HG03342 (cell line): ENCODE data around the gene DZIP3.
"Not testable (repeated sequence)": the region's sequence is repeated elsewhere in the genome, so short reads cannot be mapped to it uniquely, and the experiment has no call there.

Experiments used
- ATAC-seq: cut with Tn5 transposase; IDR thresholded peaks from one replicate; pipeline ENCODE4 v1.9.1; 2021; ENCODE audit warnings: mild to moderate bottlenecking, moderate library complexity; ENCODE audit not compliant: unreplicated experiment

DZIP3 gene

DNA sequence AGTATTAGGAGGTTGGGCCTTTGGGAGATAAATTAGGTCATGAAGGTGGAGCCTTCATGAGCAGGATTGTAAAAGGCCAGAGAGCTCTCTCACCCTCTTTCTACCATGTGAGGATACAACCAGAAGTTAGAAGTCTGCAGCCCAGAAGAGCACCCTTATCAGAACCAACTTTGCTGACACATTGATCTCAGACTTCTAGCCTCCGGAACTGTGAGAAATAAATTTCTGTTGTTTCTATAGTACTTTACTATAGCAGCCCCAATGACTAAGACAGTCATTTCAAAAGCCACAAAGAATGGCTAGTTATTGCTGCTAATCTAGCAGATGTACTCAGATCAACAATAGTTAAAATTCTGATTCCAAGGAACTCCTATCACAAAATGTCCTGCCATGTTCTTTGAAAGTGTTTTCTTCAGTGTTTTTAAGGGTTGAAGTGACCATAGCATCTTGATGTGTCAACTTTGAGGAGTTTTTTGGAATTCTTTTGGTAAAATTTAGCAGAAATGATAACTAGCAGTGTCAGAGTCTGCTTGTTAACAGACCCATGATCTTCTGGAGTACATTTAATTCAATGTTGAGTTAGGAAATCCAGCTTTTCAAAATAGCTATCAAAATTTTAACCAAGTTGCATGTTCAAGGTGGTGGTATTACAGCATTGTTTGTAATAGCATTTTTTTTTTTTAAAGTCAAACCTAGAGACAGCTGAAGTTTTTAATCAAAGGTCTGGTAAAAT lies 10.3 kb downstream of the DZIP3 start:
- no peak for ATAC-seq

DNA sequence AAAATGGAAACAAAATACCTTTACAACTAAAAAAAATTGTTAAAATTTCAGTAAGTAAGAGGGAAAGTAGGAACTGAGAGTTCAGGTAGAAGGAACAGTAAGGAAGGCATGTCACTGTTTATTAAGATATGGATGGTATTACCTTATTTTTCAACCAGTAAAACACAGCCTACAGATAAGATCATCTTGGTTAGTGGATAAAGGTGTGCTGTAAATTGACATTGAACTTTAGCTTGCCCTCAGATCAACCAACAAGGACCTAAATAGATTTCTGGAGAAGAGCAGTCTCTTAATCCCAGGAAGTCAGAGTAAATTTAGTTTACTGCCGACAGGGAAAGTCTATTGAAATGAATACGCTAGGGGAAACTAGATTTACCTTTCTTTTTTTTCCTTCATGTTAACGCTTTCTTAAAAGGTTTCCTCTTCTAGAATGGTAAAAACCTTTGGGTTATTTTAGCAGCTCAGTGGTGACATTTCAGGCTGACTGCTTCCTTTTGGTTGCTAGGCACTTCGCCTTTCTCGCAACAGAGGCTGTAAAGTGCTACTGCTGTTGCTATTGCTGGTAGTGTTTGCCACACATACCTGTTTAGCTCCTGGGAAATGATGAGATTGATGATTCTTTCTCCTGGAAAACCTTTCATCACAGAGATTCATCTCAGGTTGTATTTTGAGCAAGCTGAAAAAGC lies 12.9 kb downstream of the DZIP3 start:
- ATAC-seq: peak; percentile 90

DNA sequence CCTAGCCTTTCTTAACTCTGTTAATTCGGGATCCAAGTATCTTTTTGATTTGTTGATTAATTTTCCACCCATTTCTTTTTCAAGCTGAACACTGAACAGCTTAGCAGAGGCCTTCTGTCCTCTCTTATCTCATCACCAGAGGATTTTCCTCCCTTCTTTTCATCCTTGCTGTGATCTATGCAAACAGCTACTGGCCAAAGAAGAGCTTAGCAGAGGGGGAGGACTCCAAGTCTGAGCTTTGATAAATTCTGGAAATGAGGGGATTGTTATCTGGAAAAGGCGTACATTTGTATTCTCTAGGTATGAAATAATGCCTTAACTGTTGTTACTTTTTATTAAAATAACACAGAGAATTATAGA lies 13.4 kb downstream of the DZIP3 start:
- peak; percentile 19 for ATAC-seq

DNA sequence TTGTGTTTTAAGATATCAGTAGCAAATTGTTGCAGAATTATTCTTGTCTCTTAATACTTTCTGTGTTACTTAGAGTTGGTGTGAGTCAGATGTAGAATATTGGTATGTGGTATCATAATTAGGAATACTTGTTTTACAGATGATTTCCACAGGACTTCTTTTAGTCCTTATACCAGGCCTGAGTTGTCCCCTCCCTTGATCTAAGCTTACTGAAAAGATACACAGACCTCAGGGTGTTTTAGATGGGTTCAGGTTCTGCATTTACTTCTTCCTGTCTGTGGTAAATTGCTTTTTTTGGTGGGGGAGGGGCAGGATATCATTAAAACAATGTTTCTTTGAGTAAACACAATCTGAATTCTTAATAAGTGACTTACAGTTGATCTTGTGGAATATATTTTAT lies 14.2 kb downstream of the DZIP3 start:
- no peak for ATAC-seq

DNA sequence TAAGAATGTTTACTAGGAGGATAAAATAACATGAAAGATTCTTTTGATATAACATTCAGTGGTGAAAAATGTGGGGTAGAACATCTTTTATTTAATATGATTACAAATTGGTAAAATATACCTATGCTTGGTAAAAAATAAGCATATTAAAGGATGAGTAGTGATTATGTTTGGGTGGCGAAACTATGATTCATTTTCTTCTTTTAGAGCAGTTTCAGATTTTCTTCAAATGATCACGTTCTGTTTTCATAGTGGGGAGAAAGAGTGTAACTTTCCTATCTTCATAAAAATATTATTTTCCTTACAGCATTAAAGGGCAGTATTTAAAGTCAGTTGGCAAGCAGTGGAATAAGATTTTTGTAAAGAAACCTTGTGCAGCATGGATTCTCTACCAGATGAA lies 15.5 kb downstream of the DZIP3 start:
- ATAC-seq: no peak

DNA sequence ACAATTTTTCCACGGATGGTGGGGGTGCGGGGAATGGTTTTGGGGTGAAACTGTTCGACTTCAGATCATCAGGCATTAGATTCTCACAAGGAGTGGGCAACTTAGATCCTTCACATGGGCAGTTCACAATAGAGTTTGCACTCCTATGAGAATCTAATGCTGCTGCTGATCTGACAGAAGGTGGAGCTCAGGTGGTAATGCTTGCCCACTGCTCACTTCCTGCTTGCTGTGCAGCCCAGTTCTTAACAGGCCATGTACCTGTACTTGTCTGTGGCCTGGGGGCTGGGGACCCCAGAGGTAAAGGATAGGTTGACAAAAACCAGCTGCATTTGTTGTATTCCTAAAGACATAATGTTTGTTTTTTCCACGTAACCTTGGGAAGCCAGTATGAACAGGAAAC lies 16.0 kb downstream of the DZIP3 start:
- ATAC-seq: no peak

DNA sequence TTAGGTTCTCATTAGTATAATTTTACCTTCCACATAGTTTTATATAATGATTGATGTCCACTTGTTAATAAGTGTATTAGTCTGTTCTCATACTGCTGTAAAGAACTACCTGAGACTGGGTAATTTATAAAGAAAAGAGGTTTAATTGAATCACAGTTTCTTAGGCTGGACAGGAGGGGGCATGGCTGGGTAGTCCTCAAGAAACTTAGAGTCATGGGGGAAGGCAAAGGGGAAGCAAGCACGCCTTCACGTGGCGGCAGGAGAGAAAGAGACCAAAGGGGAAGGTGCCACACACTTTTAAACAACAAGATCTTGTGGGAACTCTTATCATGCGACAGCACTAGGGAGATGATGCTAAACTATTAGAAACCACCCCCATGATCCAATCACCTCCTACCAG lies 19.2 kb downstream of the DZIP3 start:
- ATAC-seq: no peak

DNA sequence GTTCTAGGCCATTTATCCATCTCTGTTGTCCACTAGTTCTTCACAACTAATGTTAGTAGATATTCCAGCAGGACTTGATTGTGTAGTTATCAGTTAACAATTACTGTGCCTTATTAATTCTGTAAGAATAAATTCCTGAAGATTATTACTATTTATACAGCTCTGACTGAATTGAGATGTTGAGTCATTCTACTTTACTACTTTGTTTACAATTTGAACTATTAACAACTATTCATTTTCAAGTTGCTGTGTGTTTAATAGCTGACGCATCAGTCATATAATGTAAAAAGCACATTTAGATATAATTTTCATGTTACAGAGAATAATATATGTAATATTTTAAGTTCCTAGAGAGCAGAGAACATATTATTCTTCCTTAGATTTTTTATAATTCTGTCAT lies 21.1 kb downstream of the DZIP3 start:
- ATAC-seq: no peak

DNA sequence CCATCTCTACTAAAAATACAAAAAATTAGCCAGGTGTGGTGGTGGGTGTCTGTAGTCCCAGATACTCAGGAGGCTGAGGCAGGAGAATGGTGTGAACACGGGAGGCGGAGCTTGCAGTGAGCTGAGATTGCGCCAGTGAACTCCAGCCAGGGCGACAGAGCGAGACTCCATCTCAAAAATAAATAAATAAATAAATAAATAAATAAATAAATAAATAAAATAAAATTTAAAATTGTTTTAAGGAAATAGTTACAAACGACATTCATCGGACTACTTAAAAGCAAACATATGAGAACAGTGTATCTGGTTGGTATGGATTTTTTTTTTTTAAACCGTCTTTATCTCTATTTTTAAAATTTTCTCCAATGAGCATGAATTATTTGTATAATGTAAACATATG lies 26.6 kb downstream of the DZIP3 start:
- ATAC-seq: not testable (repeated sequence)

DNA sequence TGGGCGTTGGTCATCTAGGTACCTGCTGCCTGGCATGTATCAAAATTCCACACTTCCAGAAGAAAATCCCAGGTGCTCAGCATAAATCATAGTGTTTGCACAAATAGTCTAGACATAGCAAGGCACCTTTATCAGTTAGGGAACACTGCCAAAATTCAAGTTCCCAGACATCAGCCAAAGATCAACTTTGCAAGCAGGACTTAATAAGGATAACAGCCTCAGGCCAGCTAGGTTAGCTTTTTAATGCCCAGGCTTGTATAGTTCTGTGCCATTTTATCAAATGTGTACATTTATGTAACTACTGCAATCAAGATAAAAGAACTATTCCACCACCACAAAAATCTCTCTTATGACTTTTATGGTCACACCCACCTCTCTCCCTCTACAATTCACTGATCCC lies 30.7 kb downstream of the DZIP3 start:
- ATAC-seq: no peak

DNA sequence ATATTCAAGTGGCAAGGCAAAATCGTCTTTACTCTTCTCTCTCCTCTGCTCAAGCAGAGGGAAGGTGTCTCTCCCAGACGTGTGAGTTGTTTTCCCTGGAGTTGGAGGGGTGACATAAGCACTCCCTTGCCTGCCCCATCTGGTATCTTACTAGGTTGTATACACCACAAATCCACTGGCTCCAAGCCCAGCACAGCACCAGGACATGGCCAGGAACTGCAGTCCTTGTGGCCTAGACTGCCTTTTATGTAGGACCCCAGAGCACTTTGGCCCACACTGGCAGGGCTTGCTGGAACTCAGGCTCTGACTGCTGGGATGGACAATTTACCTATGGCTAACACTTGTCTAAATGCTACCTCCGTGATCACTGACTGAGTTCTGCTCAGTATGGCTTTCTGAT lies 34.0 kb downstream of the DZIP3 start:
- ATAC-seq: no peak

DNA sequence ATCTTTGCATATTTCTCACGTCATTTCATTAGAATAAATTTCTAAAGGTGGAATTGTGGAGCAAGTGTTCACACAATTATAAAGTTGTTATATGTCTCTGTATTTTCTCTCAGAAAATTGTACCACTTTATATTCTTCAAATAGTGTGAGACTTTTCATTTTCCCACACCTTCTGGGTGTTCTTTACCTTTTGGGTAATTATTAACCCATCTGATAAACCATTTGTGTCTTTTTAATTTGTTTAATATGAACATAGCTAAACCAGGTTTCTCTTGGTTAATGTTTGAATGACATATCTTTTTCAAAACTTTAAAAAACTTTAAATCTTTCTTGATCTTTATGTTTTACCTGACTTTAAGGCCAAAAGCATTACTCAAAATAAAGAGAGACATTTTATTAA lies 40.5 kb downstream of the DZIP3 start:
- no peak for ATAC-seq

DNA sequence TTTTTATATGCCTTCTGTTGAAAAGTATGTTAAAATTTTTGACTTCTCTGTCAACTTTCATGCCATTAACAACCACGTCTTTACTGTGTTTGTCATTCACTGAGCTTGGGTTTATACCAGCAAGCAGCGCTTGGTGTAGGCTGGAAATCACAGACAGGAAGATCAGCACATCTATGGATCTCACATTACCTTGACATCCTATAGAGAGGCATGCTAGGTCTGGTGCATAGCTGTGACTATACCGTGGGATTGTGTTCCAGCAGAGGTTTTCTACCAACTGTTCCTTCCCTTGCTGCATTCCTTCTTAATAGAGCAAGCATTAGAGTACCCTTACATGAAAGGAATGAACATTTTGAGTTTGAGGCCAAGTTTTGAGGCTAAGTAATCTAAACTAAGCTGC lies 53.0 kb downstream of the DZIP3 start:
- no peak for ATAC-seq

DNA sequence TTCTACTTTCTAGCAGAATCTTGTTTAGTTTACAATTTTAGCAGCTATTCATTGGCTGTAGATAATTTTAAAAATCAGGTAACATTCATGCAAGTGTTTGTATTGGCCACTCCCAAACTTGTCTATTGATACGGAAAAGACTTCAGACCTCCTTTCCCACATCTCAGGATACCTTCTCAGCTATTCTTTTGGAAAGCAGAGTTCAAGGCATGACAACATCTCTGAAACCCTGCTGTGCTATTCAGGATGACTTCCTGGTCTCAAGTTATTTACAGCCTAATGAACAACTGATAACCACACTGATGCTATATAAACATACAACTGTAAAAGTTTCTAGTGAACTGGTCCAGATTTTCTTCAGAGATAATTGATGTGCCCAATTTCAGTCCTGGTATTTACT lies 55.8 kb downstream of the DZIP3 start:
- ATAC-seq: no peak

DNA sequence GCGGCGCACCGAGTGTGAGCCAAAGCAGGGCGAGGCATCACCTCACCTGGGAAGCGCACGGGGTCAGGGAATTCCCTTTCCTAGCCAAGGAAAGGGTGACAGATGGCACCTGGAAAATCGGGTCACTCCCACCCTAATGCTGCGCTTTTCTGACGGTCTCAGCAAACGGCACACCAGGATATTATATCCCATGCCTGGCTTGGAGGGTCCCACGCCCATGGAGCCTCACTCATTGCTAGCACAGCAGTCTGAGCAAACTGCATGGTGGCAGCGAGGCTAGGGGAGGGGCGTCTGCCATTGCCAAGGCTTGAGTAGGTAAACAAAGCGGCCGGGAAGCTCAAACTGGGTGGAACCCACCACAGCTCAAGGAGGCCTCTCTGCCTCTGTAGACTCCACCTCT lies 66.1 kb downstream of the DZIP3 start:
- not testable (repeated sequence) for ATAC-seq

DNA sequence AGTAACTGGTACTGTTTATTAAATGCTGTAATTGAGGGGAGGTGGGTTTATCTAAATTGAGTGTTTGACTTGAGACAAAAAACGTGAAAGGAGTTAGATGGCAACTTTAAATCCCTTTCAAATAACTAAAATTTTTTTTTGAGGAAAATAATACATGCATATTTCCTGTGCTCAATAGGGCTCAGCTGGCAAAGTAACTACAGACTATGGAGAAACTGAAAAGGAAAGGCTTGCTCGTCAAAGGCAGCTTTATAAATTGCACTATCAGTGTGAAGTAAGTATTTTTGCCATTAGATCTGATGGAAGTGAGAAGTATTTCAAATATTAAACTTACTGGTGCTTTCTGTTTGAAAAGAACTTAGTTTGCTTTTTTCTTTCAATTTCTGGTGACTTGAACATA lies 72.2 kb downstream of the DZIP3 start:
- ATAC-seq: no peak

DNA sequence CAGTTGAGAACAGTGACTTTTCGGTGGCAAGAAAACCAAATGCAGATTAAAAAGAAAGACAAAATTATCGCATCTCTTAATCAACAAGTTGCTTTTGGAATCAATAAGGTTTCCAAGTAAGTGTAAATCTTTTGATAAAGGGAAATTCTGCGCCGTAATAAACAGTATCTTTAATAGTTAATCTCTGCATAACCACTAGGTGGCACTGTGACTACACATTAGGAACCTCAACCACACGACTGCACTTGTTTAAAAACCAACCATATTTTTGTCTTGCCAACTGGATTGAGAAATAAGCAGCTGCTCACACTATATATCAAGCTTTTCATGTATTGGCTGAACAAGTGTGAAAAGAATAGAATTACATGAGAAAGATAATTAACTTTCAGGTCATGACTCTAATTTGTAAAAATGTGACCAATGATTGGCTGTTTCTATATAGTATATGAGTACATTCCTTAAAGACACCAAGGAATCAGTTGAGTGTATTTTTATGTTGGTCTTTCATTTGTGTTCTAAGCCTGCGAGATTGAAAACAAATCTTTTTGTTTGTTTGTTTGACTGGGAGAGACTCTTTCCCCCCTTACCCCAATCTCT lies 72.7 kb downstream of the DZIP3 start:
- ATAC-seq: peak; percentile 81

DNA sequence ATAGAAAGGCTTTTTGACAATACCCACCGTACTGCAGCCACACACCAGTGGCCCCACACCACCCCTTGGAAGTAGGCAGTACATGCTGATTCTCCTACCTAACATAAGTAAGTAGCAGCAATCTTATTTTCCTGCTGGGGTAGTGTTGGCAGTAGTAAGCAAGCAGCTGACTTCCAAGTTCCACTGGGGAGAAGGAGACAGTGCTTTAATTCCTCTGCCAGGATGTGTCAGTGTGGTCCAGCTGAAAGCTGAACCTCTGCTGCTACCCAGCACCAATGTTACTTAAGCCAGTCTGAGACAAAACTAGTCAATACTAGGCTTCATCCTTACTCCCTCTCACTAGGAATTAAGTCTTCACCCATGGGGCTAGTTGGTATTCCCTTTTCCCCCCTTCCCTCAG lies 74.7 kb downstream of the DZIP3 start:
- no peak for ATAC-seq

DNA sequence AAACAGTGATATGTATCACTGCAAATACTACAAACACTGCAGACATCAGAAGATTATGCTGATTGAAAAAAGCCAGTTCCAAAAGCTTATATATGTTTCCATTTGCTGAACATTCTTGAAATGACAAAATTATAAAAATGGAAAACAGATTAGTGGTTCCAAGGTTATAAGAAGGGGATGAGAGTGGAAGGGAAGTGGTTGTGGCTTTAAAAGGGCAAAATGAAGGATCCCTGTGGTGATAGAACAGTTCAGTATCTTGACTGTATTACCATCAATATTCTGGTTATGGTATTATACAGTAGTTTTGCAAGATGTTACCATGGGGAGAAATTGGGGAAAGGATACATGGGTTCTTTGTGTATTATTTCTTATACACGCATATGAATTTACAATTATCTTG lies 77.8 kb downstream of the DZIP3 start:
- ATAC-seq: no peak

DNA sequence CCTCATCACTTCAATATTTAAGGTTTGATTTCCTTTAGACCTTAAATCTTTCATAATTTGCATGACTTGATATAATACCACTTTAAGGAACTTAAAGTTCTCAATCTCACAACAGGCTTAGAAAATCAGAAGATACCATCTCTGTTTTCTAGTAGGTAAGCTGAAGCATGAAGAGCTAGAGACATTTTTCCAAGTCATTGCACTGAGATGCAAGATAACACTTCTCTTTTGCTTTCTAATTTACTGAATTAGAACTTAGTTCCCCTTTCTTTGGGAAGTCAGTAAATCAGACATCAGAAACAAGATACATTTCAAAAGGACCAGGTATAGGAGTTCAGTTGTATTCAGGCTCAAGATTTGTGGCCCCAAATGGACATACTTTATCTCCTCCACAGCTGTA lies 79.7 kb downstream of the DZIP3 start:
- peak; percentile 57 for ATAC-seq

DNA sequence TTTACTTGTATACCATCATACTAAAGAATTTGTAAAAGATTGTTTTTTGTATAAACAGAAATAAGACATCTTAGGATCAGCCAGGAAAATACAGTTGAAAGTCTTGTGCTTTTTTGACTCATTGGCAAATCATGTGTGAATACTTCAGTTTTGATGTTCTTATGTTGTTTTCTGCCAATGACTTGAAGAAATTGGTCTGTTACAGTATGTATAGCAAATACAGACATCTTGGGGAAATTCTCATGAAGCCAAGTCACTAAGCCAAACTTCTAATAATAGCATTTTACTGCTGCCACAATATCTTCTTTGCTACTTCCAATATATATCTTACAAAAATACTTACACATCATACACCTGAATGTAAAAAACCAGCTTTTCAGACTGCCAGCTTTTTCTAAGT lies 83.2 kb downstream of the DZIP3 start:
- ATAC-seq: no peak

DNA sequence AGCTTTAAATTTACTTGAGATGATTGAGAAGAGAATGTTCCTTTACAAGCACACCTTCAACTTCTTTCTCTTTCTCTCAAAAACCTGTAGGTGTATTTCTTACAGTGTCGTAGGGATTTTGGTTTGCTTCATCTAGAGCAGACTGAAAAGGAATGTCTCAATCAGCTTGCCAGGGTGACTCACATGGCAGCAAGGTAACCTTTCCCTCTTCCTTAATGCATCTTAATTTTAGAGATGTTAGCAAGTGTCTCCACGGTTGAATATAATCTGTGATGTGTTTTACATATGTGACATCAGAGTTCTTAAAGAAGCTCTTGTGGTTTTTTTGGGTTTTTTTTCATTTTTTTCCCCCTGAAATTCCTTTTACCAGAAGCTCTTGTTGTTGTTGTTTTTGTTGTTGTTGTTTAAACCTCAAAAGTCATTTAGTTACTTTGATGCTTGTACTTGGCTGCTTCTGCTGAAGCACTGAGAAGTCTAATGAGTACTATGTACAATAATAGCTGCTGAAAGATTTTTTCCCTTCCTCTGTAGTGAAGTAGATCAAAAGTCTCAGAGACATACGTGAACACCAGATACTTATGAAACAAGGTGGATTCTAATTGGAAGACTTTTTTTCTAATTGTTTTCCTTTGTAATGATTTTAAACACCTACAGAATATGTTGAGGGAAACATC lies 84.6 kb downstream of the DZIP3 start:
- ATAC-seq: no peak
